Body of pancreas (tissue), 4 donors: Measurements from ENCODE around the gene SYCP2L.

Experiments used
- CTCF ChIP-seq, 7 experiments: fragments of 450-650 bp in 4 of 7; fragments of 200-600 bp in 3 of 7; sonication (generic) in 3 of 7; IDR thresholded peaks; one replicate each; pipeline ENCODE4 v1.5.1; 2016 to 2019; ENCODE audit warnings: antibody characterized with exemption in 7 of 7
- POLR2A ChIP-seq, 3 donors: fragments of 450-650 bp; IDR thresholded peaks; one replicate each; pipeline ENCODE4 v1.6.1; 2016; ENCODE audit warnings: antibody characterized with exemption in 3 of 3, mild to moderate bottlenecking in 2 of 3

- no peak for TF ChIP-seq CTCF (IDR thresholded peaks at IDR 0.05)
- no peak for TF ChIP-seq POLR2A (IDR thresholded peaks at IDR 0.05)
These were observed 119.2 kb downstream of the SYCP2L start for GRCh38 chr6:11006061-11006460.
